MM.1S (cell line): ENCODE data around the gene TUFM.

Experiments used
- DNase-seq: peaks from one replicate; pipeline ENCODE4 v3.0.0-alpha.2; 2015
- H2AFZ ChIP-seq: fragments of 300-600 bp; sonication (generic); 2 replicates; pipeline ENCODE4 v1.6.0; 2016; ENCODE audit warnings: antibody characterized with exemption, low read length
- H3F3A ChIP-seq: fragments of 300-600 bp; sonication (generic); 2 replicates; pipeline ENCODE4 v1.6.1; 2016; ENCODE audit warnings: mild to moderate bottlenecking, antibody characterized with exemption, low read length, moderate library complexity, mixed read lengths; ENCODE audit not compliant: insufficient read depth
- H3K27ac ChIP-seq: fragments of 300-600 bp; sonication (generic); 2 replicates; pipeline ENCODE4 v1.5.1; 2016; ENCODE audit warnings: mild to moderate bottlenecking, low read length
- H3K27me3 ChIP-seq: fragments of 300-600 bp; sonication (generic); replicated peaks from 2 replicates; pipeline ENCODE4 v1.6.0; 2016; ENCODE audit warnings: low read length; ENCODE audit not compliant: insufficient read depth
- H3K36me3 ChIP-seq: fragments of 300-600 bp; sonication (generic); replicated peaks from 2 replicates; pipeline ENCODE4 v1.6.1; 2016; ENCODE audit warnings: mild to moderate bottlenecking, low read length, mixed read lengths; ENCODE audit not compliant: insufficient read depth
- H3K4me1 ChIP-seq: fragments of 300-600 bp; sonication (generic); 2 replicates; pipeline ENCODE4 v1.6.1; 2016; ENCODE audit warnings: low read length, mixed read lengths
- H3K4me2 ChIP-seq: fragments of 300-600 bp; sonication (generic); 2 replicates; pipeline ENCODE4 v1.6.0; 2016; ENCODE audit warnings: low read depth, low read length
- H3K4me3 ChIP-seq: fragments of 300-600 bp; sonication (generic); 2 replicates; pipeline ENCODE4 v1.5.1; 2016; ENCODE audit warnings: low read length, mixed read lengths
- H3K79me2 ChIP-seq: fragments of 300-600 bp; sonication (generic); 2 replicates; pipeline ENCODE4 v1.6.1; 2016; ENCODE audit warnings: mixed run types, low read length, mixed read lengths
- H3K9ac ChIP-seq: fragments of 300-600 bp; sonication (generic); 2 replicates; pipeline ENCODE4 v1.6.1; 2016; ENCODE audit warnings: low read length, mixed read lengths
- H3K9me2 ChIP-seq: fragments of 300-600 bp; sonication (generic); replicated peaks from 2 replicates; pipeline ENCODE4 v1.6.1; 2016; ENCODE audit warnings: mild to moderate bottlenecking, low read length, mixed read lengths; ENCODE audit not compliant: insufficient read depth
- H3K9me3 ChIP-seq: fragments of 300-600 bp; sonication (generic); replicated peaks from 2 replicates; pipeline ENCODE4 v1.6.1; 2016; ENCODE audit warnings: mild to moderate bottlenecking, low read length, mixed read lengths; ENCODE audit not compliant: insufficient read depth
- H4K20me1 ChIP-seq: fragments of 300-600 bp; sonication (generic); 2 replicates; pipeline ENCODE4 v1.6.1; 2016; ENCODE audit warnings: mild to moderate bottlenecking, low read length, moderate library complexity, mixed read lengths; ENCODE audit not compliant: insufficient read depth
- CTCF ChIP-seq: fragments of 300-600 bp; sonication (generic); IDR thresholded peaks from 2 replicates; pipeline ENCODE4 v1.5.1; 2016; ENCODE audit warnings: antibody characterized with exemption, low read length, mixed read lengths
- EZH2 ChIP-seq: fragments of 300-600 bp; sonication (generic); optimal IDR thresholded peaks from 2 replicates; pipeline ENCODE3; 2017; ENCODE audit warnings: low read depth, mild to moderate bottlenecking, antibody characterized with exemption, low read length, mixed read lengths
- EZH2phosphoT487 ChIP-seq: fragments of 300-600 bp; sonication (generic); IDR thresholded peaks from 2 replicates; pipeline ENCODE4 v1.6.1; 2018; ENCODE audit warnings: antibody characterized with exemption, low read length

Gene TUFM

GRCh38 chr16:28838558-28838918 is 7.6 kb downstream of the TUFM start:
- DNase-seq: no peak
- Histone ChIP-seq H3K9ac (no peak overlapping the region), H3K9me3 (no peaks in the 10 kb centered on the region), H3K4me1 (no peaks in the 10 kb centered on the region), H3K36me3 (peaks cover 13% of the 10 kb centered on the region), H3K9me2 (no peaks in the 10 kb centered on the region), H3K27ac (no peak overlapping the region), H3K4me2 (no peak overlapping the region), H3K79me2 (peaks cover 13% of the 10 kb centered on the region), H3F3A (peaks cover 18% of the 10 kb centered on the region), H3K27me3 (no peaks in the 10 kb centered on the region), H3K4me3 (no peak overlapping the region), H2AFZ (no peak overlapping the region), H4K20me1 (0 out of 2 replicates have a peak, but pooled peaks cover 4% of the 10 kb centered on the region)
- no peak for TF ChIP-seq CTCF
- TF ChIP-seq EZH2: no peak
- TF ChIP-seq EZH2phosphoT487: no peak

GRCh38 chr16:28837672-28838557 is 8.2 kb downstream of the TUFM start:
- Histone ChIP-seq H3K36me3 (peaks cover 19% of the 10 kb centered on the region), H3K9ac (no peak overlapping the region), H3K4me1 (no peaks in the 10 kb centered on the region), H3K27ac (no peak overlapping the region), H3K4me2 (no peak overlapping the region), H3K79me2 (peaks cover 17% of the 10 kb centered on the region), H3K4me3 (no peak overlapping the region), H2AFZ (no peak overlapping the region), H3K9me2 (no peaks in the 10 kb centered on the region), H3K9me3 (no peaks in the 10 kb centered on the region), H3K27me3 (no peaks in the 10 kb centered on the region), H4K20me1 (peaks cover 8% of the 10 kb centered on the region; the same call in 1 of the 2 replicates), H3F3A (peaks cover 18% of the 10 kb centered on the region)
- DNase-seq: no peak
- TF ChIP-seq CTCF: no peak
- no peak for TF ChIP-seq EZH2phosphoT487
- no peak for TF ChIP-seq EZH2

- Histone ChIP-seq H3K4me3 (no peak overlapping the region), H2AFZ (no peak overlapping the region), H3K9me2 (no peaks in the 10 kb centered on the region), H3K27me3 (no peaks in the 10 kb centered on the region), H3F3A (peaks cover 18% of the 10 kb centered on the region), H3K79me2 (peaks cover 28% of the 10 kb centered on the region), H3K4me2 (no peak overlapping the region), H3K4me1 (no peaks in the 10 kb centered on the region), H3K36me3 (peaks cover 22% of the 10 kb centered on the region), H3K9me3 (no peaks in the 10 kb centered on the region), H3K9ac (no peak overlapping the region), H3K27ac (no peak overlapping the region), H4K20me1 (peaks cover 8% of the 10 kb centered on the region; the same call in 1 of the 2 replicates)
- no peak for DNase-seq
- TF ChIP-seq EZH2: no peak
- no peak for TF ChIP-seq EZH2phosphoT487
- no peak for TF ChIP-seq CTCF
These were observed 9.4 kb downstream of the TUFM start for GRCh38 chr16:28836761-28837064.
